Measurements from ENCODE around the gene BARHL2.

Gene BARHL2

GRCh38 chr1:90722874-90723589 is 5.9 kb upstream of the BARHL2 start:
- H3K9me3 ChIP-seq (ENCODE audit: control insufficient read depth, low read length): no peaks in the 10 kb centered on the region
- peaks cover 96% of the 10 kb centered on the region for H3K27me3 ChIP-seq (ENCODE audit: control insufficient read depth, insufficient read depth, low read length)
- no peak overlapping the region for H3K9ac ChIP-seq (ENCODE audit: low read length)
- H3K36me3 ChIP-seq (ENCODE audit: control insufficient read depth, insufficient read depth, low read length): no peaks in the 10 kb centered on the region
- peaks cover 27% of the 10 kb centered on the region for H3K4me1 ChIP-seq (ENCODE audit: control insufficient read depth, insufficient read depth, low read length)
- H3K4me3 ChIP-seq (ENCODE audit: low read length): no peak overlapping the region

GRCh38 chr1:90721210-90722194 is 4.4 kb upstream of the BARHL2 start:
- no peaks in the 10 kb centered on the region for H3K36me3 ChIP-seq (ENCODE audit: control insufficient read depth, insufficient read depth, low read length)
- peaks cover 27% of the 10 kb centered on the region for H3K4me1 ChIP-seq (ENCODE audit: control insufficient read depth, insufficient read depth, low read length)
- no peak overlapping the region for H3K4me3 ChIP-seq (ENCODE audit: low read length)
- H3K9me3 ChIP-seq (ENCODE audit: control insufficient read depth, low read length): no peaks in the 10 kb centered on the region
- H3K9ac ChIP-seq (ENCODE audit: low read length): no peak overlapping the region
- H3K27me3 ChIP-seq (ENCODE audit: control insufficient read depth, insufficient read depth, low read length): peaks cover 90% of the 10 kb centered on the region

- Histone ChIP-seq H3K4me1 (ENCODE audit: control insufficient read depth, insufficient read depth, low read length) (peaks cover 16% of the 10 kb centered on the region), H3K36me3 (ENCODE audit: control insufficient read depth, insufficient read depth, low read length) (no peaks in the 10 kb centered on the region), H3K9me3 (ENCODE audit: control insufficient read depth, low read length) (no peaks in the 10 kb centered on the region), H3K4me3 (ENCODE audit: low read length) (no peak overlapping the region), H3K9ac (ENCODE audit: low read length) (no peak overlapping the region), H3K27me3 (ENCODE audit: control insufficient read depth, insufficient read depth, low read length) (peaks cover 90% of the 10 kb centered on the region)
Observed at GRCh38 chr1:90720145-90720636, 3.1 kb upstream of the BARHL2 start.

GRCh38 chr1:90719330-90720144 is 2.4 kb upstream of the BARHL2 start:
- H3K36me3 ChIP-seq (ENCODE audit: control insufficient read depth, insufficient read depth, low read length): no peaks in the 10 kb centered on the region
- no peak overlapping the region for H3K4me3 ChIP-seq (ENCODE audit: low read length)
- peaks cover 90% of the 10 kb centered on the region for H3K27me3 ChIP-seq (ENCODE audit: control insufficient read depth, insufficient read depth, low read length)
- H3K9me3 ChIP-seq (ENCODE audit: control insufficient read depth, low read length): no peaks in the 10 kb centered on the region
- H3K4me1 ChIP-seq (ENCODE audit: control insufficient read depth, insufficient read depth, low read length): peaks cover 14% of the 10 kb centered on the region
- H3K9ac ChIP-seq (ENCODE audit: low read length): no peak overlapping the region

- Histone ChIP-seq H3K36me3 (ENCODE audit: control insufficient read depth, insufficient read depth, low read length) (no peaks in the 10 kb centered on the region), H3K4me1 (ENCODE audit: control insufficient read depth, insufficient read depth, low read length) (peaks cover 9% of the 10 kb centered on the region), H3K9me3 (ENCODE audit: control insufficient read depth, low read length) (no peaks in the 10 kb centered on the region), H3K9ac (ENCODE audit: low read length) (no peak overlapping the region), H3K27me3 (ENCODE audit: control insufficient read depth, insufficient read depth, low read length) (peaks cover 90% of the 10 kb centered on the region), H3K4me3 (ENCODE audit: low read length) (no peak overlapping the region)
Observed at GRCh38 chr1:90718411-90719329, 1.6 kb upstream of the BARHL2 start.

- Histone ChIP-seq H3K4me3 (ENCODE audit: low read length) (no peak overlapping the region), H3K4me1 (ENCODE audit: control insufficient read depth, insufficient read depth, low read length) (peaks cover 7% of the 10 kb centered on the region), H3K9ac (ENCODE audit: low read length) (no peak overlapping the region), H3K9me3 (ENCODE audit: control insufficient read depth, low read length) (no peaks in the 10 kb centered on the region), H3K27me3 (ENCODE audit: control insufficient read depth, insufficient read depth, low read length) (peaks cover 90% of the 10 kb centered on the region), H3K36me3 (ENCODE audit: control insufficient read depth, insufficient read depth, low read length) (no peaks in the 10 kb centered on the region)
Observed at GRCh38 chr1:90717665-90718410, 736 bp upstream of the BARHL2 start.

GRCh38 chr1:90717356-90717664 is 208 bp upstream of the BARHL2 start:
- H3K4me1 ChIP-seq (ENCODE audit: control insufficient read depth, insufficient read depth, low read length): peaks cover 7% of the 10 kb centered on the region
- no peak overlapping the region for H3K4me3 ChIP-seq (ENCODE audit: low read length)
- H3K9me3 ChIP-seq (ENCODE audit: control insufficient read depth, low read length): no peaks in the 10 kb centered on the region
- H3K9ac ChIP-seq (ENCODE audit: low read length): no peak overlapping the region
- no peaks in the 10 kb centered on the region for H3K36me3 ChIP-seq (ENCODE audit: control insufficient read depth, insufficient read depth, low read length)
- peaks cover 90% of the 10 kb centered on the region for H3K27me3 ChIP-seq (ENCODE audit: control insufficient read depth, insufficient read depth, low read length)

GRCh38 chr1:90716243-90716551 is 905 bp downstream of the BARHL2 start:
- Histone ChIP-seq H3K9me3 (ENCODE audit: control insufficient read depth, low read length) (no peaks in the 10 kb centered on the region), H3K36me3 (ENCODE audit: control insufficient read depth, insufficient read depth, low read length) (no peaks in the 10 kb centered on the region), H3K27me3 (ENCODE audit: control insufficient read depth, insufficient read depth, low read length) (peaks cover 94% of the 10 kb centered on the region), H3K4me3 (ENCODE audit: low read length) (no peak overlapping the region), H3K9ac (ENCODE audit: low read length) (no peak overlapping the region), H3K4me1 (ENCODE audit: control insufficient read depth, insufficient read depth, low read length) (peaks cover 7% of the 10 kb centered on the region)

- Histone ChIP-seq H3K4me3 (ENCODE audit: low read length) (no peak overlapping the region), H3K36me3 (ENCODE audit: control insufficient read depth, insufficient read depth, low read length) (no peaks in the 10 kb centered on the region), H3K27me3 (ENCODE audit: control insufficient read depth, insufficient read depth, low read length) (peaks cover 94% of the 10 kb centered on the region), H3K9ac (ENCODE audit: low read length) (no peak overlapping the region), H3K4me1 (ENCODE audit: control insufficient read depth, insufficient read depth, low read length) (peaks cover 7% of the 10 kb centered on the region), H3K9me3 (ENCODE audit: control insufficient read depth, low read length) (no peaks in the 10 kb centered on the region)
Observed at GRCh38 chr1:90715309-90715708, 1.8 kb downstream of the BARHL2 start.

- Histone ChIP-seq H3K4me1 (ENCODE audit: control insufficient read depth, insufficient read depth, low read length) (peaks cover 7% of the 10 kb centered on the region), H3K36me3 (ENCODE audit: control insufficient read depth, insufficient read depth, low read length) (no peaks in the 10 kb centered on the region), H3K9me3 (ENCODE audit: control insufficient read depth, low read length) (no peaks in the 10 kb centered on the region), H3K9ac (ENCODE audit: low read length) (no peak overlapping the region), H3K4me3 (ENCODE audit: low read length) (no peak overlapping the region), H3K27me3 (ENCODE audit: control insufficient read depth, insufficient read depth, low read length) (peaks cover 94% of the 10 kb centered on the region)
Observed at GRCh38 chr1:90714521-90714951, 2.6 kb downstream of the BARHL2 start.

Data from mucosa of stomach (tissue), 1 donor.